ENCODE measurements around the gene PRKACA. TPM values are rescaled to one million over a fixed set of nuclear protein-coding genes. Genes with fewer than 3 reads are reported as not detected.
A peak's percentile ranks its signal among the peaks of the same experiment; 100 is the strongest.

PRKACA gene
- total RNA-seq, 1 donor from 2014 or later: 78.4 TPM

DNA sequence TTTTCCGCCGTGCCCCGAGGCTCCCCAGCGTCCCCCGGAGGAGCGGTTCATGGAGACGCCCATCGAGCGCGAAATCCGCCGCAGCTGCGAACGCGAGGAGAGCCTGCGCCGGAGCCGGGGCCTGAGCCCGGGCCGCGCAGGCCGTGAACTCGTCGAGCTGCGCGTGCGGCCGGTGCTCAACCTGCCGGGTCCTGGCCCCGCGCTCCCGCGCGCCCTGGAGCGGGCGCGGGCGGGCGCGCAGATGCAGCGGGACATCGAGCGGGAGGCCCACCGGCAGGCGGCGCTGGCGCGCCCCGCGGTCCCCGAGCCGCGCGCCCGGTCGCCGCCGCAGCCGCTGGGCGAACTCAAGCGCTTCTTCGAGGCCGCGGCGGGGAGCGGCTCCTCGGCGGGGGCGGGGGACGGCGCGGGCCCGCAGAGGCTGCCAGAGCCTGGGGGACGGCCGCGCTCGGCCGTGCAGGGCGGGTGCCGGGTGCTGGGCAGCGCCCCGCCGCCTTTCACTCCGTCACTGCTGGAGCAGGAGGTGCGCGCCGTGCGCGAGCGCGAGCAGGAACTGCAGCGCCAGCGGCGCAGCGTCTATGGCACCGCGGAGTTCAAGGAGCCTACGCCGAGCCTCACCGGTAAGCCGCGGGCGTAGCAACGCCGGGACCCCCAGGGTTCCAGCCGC, 44.2 kb downstream of the PRKACA start:
- DNase-seq (ENCODE audit: low spot score): peak; percentile 81
- ATAC-seq: peak; percentile 65

DNA sequence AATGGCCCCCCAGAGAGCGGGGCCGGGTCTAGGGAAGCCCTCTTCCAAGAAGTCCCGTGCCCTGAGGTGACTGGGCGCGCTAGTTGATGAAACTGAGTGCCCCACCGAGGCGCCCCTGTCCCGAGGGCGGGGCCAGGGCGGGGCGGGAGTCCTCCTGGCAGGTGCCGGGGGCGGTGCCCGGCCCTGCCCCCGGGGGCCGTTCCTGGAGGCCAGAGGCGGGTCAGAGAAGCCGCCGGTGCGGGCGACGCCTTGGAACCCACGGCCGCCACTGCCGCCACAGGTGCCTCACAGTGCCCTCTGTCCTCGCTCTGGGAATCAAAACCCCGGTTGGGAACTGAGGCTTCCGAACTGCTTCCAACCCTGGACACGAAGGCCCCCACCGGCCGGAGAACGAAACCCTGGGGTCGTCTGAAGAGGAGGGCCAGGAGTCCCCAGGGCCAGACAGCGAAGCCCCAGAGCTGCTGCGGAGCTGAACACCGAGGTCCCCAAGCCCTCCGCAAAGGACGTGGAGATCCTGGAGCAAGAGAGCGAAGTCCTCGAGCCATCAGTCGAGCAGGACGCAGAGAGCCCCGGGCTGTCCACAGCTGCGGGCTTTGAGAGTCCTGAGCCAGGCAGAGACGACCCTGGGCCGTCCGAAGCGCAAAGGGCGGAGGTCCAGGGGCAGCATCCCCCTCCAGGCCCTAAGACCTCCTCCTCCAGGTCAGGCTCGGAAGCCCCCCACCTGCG, 44.9 kb downstream of the PRKACA start, which contains the start of gene MISP3:
Gene MISP3 (plus strand): TSS at position 252 of the 726 bp plus-strand sequence. CDS start 524 bp downstream, outside the sequence.
- ATAC-seq (peak; percentile 80), DNase-seq (ENCODE audit: low spot score) (peak; percentile 92)

DNA sequence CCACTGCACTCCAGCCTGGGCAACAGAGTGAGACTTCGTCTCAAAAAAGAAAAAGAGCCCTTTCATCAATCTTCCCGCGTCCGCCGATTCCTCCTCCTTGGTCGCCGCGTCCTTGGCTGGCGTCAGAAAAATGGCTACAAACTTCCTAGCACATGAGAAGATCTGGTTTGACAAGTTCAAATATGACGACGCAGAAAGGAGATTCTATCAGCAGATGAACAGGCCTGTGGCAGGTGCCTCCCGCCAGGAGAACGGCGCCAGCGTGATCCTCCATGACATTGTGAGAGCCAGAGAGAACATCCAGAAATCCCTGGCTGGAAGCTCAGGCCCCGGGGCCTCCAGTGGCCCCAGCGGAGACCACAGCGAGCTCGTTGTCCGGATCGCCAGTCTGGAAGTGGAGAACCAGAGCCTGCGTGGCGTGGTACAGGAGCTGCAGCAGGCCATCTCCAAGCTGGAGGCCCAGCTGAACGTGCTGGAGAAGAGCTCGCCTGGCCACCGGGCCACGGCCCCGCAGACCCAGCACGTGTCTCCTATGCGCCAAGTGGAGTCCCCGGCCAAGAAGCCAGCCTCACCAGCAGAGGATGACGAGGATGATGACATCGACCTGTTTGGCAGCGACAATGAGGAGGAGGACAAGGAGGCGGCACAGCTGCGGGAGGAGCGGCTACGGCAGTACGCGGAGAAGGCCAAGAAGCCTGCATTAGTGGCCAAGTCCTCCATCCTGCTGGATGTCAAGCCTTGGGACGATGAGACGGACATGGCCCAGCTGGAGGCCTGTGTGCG, 47.1 kb downstream of the PRKACA start:
- no peak for DNase-seq (ENCODE audit: low spot score)
- ATAC-seq: no peak

DNA sequence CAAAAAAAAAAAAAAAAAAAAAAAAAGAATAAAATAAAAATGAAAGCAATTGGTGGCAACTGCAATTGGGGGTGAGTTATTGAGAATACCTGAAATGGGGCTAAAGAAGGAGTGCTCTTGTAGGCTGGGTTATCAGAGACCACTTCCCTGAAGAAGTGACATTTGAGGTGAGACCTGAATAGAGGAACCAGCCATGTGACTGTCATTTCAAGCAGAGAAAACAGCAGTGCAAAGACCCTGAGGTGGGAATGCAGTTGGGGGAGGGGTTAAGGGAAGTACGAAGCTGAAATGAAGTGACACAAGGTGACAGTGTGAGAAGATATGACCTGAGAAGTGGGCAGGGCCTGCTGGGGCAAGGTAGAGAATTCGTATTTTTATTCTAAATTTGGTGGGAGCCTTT, 51.4 kb downstream of the PRKACA start:
- DNase-seq (ENCODE audit: low spot score): no peak
- ATAC-seq: no peak

DNA sequence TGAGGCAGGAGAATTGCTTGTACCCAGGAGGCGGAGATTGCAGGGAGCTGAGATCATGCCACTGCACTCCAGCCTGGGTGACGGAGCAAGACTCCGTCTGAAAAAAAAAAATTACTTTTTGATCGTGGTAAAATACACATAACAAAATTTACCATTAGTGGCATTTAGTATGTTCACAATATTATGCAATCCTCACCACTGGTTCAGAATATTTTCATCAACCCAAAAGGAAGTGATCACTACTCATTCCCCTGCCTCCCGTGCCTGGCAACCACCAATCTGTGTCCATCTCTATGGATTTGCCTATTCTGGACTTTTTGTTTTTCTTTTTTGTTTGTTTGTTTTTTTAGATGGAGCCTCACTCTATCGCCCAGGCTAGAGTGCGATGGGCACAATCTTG, 54.5 kb downstream of the PRKACA start:
- DNase-seq (ENCODE audit: low spot score): no peak
- no peak for ATAC-seq

DNA sequence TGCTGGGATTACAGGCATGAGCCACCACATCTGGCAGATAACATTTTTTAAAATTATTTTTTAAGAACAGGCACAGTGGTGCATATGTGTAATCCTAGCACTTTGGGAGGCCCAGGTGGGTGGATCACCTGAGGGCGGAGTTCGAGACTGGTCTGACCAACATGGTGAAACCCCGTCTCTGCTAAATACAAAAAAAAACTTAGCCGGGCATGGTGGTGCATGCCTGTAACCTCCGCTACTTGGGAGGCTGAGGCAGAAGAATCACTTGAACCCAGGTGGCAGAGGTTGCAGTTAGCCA, 55.1 kb downstream of the PRKACA start:
- DNase-seq (ENCODE audit: low spot score): no peak
- no peak for ATAC-seq

DNA sequence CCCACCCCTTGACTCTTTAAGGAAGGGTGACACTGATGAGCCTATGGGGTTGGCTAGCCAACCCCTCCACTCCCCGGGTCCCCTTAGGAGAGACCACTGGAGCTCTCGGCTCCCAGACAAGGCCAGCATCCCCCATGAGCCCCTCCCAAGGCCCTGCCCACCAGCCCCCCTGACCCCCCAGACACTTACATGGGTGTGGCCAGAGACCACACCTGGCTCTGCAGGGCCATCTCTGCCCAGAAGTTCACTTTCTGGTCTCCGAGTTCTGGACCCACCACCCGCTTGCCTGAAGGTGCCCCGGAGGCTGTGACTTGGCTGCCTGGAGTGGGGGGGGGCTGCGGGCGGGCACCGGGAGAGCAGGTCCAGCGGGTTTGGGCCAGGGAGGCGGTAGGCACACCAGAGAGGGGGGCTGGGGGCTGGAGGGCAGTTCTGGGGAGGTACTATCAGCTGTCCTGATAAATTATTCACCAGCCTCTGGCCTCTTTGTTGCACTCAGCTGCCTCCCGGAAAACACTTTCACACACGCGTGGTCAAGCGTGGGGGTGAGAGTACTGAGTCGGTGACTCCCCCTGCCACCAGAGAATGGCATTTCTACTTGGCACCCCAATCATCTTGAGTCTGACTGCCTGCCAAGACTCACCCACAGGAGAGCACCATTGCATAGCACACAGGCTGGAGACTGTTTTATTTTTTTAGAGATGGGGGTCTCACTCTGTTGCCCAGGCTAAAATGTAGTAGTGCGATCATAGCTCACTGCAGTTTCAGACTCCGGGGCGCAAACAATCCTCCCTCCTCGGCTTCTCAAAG, 55.6 kb downstream of the PRKACA start, which contains the start of gene PALM3:
Gene PALM3 (minus strand): TSS at position 326 of the 807 bp plus-strand sequence. CDS start 96 bp downstream, at position 230.
- peak; percentile 90 for DNase-seq (ENCODE audit: low spot score)
- peak; percentile 86 for ATAC-seq

DNA sequence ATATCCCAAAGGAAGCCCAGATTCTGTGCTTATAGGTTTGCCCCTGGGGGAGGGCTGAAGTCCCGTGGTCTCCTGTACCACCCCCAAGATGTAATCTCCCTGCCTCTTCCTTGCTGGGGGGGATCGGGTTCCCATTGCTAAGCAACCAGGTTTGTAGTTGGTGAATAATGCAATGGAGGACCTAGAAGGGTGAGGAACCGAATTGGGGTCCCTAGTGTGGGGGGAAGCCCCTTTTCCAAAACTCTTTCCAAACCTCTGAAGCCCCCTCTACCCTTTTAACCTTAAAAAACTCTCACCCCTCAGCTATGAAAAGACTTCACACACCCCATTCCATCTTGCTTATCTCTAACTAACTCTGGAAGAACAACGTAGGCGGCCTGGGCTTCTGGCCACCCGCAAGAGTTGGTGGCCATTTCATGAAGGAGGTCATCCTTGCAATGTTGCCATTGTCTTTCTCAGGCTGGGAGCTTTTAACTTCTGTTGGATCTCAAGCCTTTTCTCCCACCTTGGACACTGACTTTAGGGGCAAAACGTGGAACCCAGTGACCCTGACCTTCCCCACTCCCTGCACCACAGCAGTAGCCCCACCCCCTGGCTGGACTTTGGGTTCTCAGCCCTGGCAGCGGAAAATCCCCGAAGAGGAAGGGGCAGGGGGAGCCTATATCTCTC, 56.3 kb downstream of the PRKACA start:
- peak; percentile 86 for DNase-seq (ENCODE audit: low spot score)

DNA sequence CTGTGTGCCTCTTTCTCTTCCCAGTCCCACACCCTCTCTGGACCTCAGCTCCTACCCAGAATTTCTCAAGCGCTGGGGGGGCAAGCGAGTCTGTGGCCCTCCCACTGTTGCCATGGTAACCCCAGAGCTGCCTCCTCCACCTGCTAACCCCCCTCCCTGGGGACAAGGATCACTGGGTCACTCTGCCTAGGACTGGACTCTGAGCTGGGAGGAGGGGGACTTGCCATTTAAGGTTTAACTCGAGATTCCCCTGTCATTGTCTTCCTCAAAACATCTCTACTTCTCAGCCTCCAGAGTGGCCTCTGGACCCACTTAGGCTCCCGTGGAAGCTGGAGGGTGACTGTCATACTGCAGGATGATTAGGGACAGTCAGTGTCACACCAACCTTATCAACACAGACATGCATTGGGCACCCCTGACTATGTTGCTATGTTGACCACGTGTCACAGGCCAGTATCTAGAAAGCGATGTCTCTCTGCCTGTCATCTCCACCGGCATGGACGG, 57.9 kb downstream of the PRKACA start:
- DNase-seq (ENCODE audit: low spot score) (peak; percentile 90), ATAC-seq (peak; percentile 66)

More for the DNA sequence above, 56.3 kb downstream of the PRKACA start:
- peak; percentile 77 for ATAC-seq

DNA sequence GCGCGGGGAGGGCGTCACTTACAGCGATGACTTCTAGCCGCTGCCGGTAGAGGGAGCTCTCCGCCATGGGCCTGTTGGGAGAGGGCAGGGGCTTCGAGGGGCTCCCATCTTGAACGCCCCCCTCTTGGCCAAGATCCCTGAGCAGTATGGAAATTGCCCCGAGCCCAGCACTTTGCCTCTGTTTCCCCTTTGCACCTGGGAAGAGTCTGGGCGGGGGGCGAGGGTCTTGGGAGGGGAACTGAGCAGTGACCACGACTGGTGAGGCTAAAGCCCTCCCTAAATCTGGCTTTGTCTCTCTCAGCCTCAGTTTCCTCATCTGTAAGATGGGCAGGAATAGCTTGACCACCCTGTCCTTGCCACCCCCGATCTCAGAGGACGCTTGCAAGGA, 58.5 kb downstream of the PRKACA start:
- DNase-seq (ENCODE audit: low spot score): no peak
- ATAC-seq: no peak

DNA sequence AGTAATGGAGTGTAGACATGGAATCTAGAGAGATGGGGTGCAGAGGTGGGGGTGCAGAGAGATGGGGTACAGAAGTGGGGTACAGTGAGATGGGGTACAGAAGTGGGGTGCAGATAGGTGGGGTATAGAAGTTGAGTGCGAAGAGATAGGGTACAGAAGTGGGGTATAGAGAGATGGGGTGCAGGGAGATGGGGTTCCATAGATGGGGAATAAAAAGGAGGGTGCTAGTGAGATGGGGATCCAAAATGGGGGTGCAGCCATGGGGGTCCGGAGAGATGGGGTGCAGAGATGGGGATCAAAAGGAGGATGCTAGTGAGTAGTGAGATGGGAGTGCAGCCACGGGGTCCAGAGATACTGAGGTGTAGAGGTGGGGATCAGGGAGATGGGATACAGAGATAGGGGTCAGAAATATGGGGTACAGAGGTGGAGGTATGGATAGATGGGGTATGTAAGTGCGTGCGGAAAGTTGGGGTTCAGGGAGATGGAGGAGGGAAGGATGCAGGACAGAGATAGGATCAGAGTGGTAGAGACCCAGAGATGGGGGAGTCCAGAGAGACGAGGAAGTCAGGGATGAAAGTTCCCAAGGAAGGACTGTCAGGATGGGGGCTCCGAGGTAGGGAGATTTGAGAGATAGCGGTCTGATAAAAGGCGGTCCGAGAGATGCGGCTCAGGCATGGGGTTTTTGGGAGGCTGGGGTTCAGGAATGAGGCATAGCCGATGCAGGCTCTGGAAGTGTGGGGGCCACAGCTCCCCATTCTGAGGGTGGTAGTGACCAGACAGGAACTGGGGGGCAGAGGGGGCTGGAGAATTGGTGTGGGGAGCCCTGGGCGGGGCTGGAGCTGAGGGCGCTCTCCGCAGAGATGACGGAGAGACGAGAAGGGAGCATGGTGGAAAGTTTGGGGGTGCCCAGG, 59.1 kb downstream of the PRKACA start:
- DNase-seq (ENCODE audit: low spot score) (no peak), ATAC-seq (no peak)

DNA sequence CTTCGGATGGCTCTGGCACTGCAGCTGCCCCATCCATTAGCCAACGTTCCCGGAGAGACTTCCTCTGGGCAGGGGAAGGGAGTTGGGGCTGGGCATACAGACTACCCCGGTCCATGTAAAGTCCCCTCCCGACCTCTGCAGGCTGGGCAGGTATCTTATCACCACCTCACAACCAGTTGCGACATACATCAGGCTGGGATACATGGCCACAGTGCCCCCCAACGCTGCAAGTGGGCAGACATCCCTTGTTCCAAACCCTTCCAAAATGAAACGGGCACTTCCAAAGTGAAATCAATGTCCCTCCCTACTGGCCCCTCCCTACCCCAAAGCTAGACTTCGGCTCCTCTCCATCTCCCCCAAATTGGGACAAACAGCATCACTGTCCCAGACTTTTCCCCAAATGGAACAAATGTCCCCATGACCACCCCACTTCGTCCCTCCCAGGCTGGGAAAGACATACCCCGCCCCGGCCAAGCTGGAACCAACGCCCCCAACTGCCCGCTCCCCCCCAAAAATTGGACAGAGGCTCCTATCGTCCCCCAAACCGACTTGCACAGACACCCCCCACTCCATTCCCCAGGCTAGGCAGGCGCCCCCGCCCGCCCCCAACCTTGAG, 60.7 kb downstream of the PRKACA start:
- ATAC-seq: no peak
- DNase-seq (ENCODE audit: low spot score): no peak

DNA sequence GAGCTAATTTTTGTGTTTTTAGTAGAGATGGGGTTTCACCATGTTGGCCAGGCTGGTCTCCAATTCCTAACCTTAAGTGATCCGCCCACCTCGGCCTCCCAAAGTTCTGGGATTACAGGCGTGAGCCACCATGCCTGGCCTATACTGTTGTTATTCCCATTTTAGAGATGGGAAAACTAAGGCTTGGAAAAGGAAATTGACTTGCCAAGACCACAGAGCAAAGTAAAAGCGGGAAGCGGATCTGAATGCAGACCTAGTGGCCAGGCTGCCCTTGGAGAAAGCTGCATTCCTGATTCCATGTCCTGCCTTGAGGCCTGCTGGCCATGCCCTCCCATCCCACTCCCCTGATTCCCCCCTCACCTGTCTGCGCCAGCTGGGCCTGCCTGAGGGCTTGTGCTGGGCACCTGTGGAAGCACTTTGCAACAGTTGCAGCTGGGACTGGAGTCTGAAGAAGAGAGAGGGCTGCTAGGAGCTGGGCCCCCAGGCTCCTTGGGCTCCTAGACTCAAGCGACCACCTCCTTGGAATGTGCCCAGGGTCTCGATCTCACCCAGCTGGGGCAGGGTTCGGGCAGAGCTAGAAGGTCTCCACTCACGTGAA, 61.4 kb downstream of the PRKACA start:
- ATAC-seq: no peak
- no peak for DNase-seq (ENCODE audit: low spot score)

DNA sequence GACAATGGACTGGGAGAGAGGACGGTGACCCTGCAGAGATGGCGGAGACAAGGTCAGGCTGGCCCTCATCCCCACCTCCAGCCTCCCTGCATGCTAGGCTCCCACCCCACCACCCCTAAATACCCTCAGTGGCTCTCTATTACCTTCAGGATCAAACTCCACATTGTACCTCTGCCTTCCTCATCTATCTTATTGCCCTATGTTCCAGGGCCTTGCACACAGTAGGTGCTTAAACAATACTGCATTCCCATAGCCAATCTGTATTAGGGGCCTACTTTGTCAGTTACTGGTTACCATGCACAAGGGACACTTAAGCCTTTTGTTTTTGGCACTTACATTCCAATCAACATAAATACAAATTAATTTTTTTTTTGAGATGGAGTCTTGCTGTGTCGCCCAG, 62.2 kb downstream of the PRKACA start:
- DNase-seq (ENCODE audit: low spot score) (no peak), ATAC-seq (no peak)

DNA sequence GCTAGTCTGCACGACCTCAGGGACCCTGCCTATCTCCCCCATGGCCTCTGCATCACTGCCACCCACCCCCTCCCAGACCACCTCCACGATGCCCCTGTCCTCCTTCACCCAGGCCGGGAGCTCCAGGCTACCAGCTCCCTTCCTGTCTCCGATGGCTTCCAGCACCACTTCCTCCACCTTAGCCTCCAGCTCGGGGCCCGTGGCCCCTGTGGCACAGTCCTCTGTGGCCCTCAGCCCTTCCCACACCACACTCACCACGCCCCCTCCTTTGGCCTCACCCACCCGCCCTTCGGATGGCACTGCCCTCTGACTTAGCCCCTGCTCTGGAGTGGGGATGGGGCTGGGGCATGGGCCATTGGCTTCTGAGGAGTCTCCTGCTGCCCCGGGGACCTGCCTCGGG, 62.8 kb downstream of the PRKACA start:
- ATAC-seq: no peak
- no peak for DNase-seq (ENCODE audit: low spot score)

DNA sequence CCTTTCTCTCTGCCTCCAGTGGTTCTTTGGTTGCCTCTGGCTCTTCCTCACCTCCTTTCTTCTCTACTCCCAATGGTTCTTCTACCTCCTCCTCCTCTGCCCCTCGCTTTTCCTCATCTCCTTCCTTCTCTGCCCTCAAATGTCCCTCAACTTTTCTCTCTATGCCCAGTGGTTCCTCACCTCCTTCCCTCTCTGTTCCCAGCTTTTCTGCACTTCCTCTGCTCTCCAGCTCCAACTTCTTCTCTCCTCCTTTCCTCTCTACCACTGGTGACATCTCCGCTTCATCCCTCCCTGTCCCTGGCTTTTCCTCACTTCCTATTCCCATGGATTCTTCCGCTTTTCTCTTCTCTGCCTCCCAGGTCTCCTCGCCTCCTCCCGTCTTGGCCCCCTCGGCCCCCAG, 63.5 kb downstream of the PRKACA start:
- DNase-seq (ENCODE audit: low spot score) (no peak), ATAC-seq (no peak)

DNA sequence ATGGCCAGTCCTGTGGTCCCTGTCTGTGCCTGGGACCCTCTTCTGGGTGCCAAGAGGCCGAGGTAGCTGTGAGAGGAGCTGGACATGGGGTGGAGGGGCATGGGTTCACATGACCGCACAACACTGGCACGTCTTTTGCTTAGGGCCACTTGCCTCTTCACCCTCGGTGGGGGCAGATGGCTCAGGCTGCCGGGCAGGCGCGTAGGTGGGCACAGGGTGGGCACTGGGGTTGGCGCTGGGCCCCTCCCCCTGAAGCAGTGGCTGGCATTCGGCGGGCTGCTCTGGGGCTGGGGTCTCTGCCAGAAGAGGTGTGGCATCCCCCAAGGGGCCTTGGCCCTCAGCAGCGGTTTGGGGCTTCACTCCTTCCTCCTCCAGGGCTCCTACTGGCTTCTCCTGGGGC, 64.1 kb downstream of the PRKACA start:
- DNase-seq (ENCODE audit: low spot score) (no peak), ATAC-seq (no peak)

DNA sequence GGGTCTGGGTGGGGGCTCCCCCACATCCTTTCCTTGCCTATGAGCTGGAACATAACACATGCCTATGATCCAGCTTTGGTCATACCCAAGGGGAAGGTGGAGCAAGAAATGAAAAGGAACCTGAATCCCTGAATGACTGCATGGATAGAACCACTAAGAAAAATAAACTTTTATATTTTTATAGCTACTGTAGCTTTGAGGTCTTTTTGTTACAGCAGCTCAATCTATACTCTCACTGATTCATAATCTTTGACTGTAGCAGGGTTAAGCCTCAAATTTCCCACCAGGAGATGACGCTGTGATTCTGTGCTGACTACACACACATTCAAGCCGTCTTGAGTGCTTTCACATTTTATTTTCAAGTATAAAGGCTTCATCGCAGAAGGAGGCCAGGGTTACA, 64.5 kb downstream of the PRKACA start:
- ATAC-seq: no peak
- no peak for DNase-seq (ENCODE audit: low spot score)
